HG02623 (cell line): Measurements from ENCODE around the gene SYT15.
"Not testable (repeated sequence)": the region's sequence is repeated elsewhere in the genome, so short reads cannot be mapped to it uniquely, and the experiment has no call there.

Experiments
- ATAC-seq: cut with Tn5 transposase; IDR thresholded peaks from one replicate; pipeline ENCODE4 v1.9.1; 2021; ENCODE audit warnings: moderate library complexity; ENCODE audit not compliant: unreplicated experiment

Gene SYT15

GRCh38 chr10:46588221-46588620 is 9.3 kb downstream of the SYT15 start:
- ATAC-seq, result not testable (repeated sequence)

GRCh38 chr10:46589589-46589988 is 10.7 kb downstream of the SYT15 start:
- ATAC-seq, result not testable (repeated sequence)

- ATAC-seq, result not testable (repeated sequence)
Measured at GRCh38 chr10:46591053-46591452, 12.1 kb downstream of the SYT15 start.

GRCh38 chr10:46593307-46593706 is 14.4 kb downstream of the SYT15 start:
- not testable (repeated sequence) for ATAC-seq

- not testable (repeated sequence) for ATAC-seq
Measured at GRCh38 chr10:46594453-46595063, 15.6 kb downstream of the SYT15 start.

- ATAC-seq, result not testable (repeated sequence)
Measured at GRCh38 chr10:46596570-46596969, 17.6 kb downstream of the SYT15 start.

- not testable (repeated sequence) for ATAC-seq
Measured at GRCh38 chr10:46597616-46598246, 18.8 kb downstream of the SYT15 start.

GRCh38 chr10:46600516-46600915 is 21.6 kb downstream of the SYT15 start:
- ATAC-seq, result peak; percentile 65

- ATAC-seq, result not testable (repeated sequence)
Measured at GRCh38 chr10:46615540-46615939, 36.6 kb downstream of the SYT15 start.

GRCh38 chr10:46616227-46616626 is 37.3 kb downstream of the SYT15 start:
- not testable (repeated sequence) for ATAC-seq

GRCh38 chr10:46617134-46617533 is 38.2 kb downstream of the SYT15 start:
- ATAC-seq, result not testable (repeated sequence)

GRCh38 chr10:46617913-46618312 is 39.0 kb downstream of the SYT15 start:
- ATAC-seq, result not testable (repeated sequence)

- ATAC-seq, result not testable (repeated sequence)
Measured at GRCh38 chr10:46623899-46624654, 45.1 kb downstream of the SYT15 start.

GRCh38 chr10:46629805-46630204 is 50.9 kb downstream of the SYT15 start:
- ATAC-seq, result not testable (repeated sequence)

GRCh38 chr10:46630816-46631215 is 51.9 kb downstream of the SYT15 start:
- ATAC-seq, result not testable (repeated sequence)

GRCh38 chr10:46631683-46632082 is 52.8 kb downstream of the SYT15 start:
- not testable (repeated sequence) for ATAC-seq

- not testable (repeated sequence) for ATAC-seq
Measured at GRCh38 chr10:46634698-46635097, 55.8 kb downstream of the SYT15 start.

- peak; percentile 77 for ATAC-seq
Measured at GRCh38 chr10:46635364-46635959, 56.5 kb downstream of the SYT15 start.

GRCh38 chr10:46640005-46640404 is 61.1 kb downstream of the SYT15 start:
- not testable (repeated sequence) for ATAC-seq
